HUDEP-2 (cell line): Measurements from ENCODE around the gene CYP2B6.
"Not testable (repeated sequence)": the region's sequence is repeated elsewhere in the genome, so short reads cannot be mapped to it uniquely, and the experiment has no call there.

Experiments used
- DNase-seq, 76 experiments: peaks; one replicate each; lab custom pipeline; 2025; ENCODE audit not compliant: unreplicated experiment in 76 of 76; lab: John Stamatoyannopoulos, UW

The CYP2B6 gene

DNA sequence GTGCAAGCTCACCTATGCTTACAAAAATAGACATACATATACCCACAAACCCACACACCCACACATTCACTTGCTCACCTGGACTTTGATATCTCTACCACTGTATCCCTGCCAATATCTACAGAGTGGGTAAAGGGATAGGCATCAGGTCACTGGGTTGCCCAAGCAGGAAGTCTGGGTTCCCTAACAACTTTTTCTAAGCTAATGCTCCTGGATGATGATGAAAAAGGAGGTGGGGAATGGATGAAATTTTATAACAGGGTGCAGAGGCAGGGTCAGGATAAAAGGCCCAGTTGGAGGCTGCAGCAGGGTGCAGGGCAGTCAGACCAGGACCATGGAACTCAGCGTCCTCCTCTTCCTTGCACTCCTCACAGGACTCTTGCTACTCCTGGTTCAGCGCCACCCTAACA, at the start of gene CYP2B6:
Gene CYP2B6, plus strand, starts transcription at position 311 of the 410 bp plus-strand sequence. Its CDS starts 24 bp downstream, at position 335.
- DNase-seq = no peak

DNA sequence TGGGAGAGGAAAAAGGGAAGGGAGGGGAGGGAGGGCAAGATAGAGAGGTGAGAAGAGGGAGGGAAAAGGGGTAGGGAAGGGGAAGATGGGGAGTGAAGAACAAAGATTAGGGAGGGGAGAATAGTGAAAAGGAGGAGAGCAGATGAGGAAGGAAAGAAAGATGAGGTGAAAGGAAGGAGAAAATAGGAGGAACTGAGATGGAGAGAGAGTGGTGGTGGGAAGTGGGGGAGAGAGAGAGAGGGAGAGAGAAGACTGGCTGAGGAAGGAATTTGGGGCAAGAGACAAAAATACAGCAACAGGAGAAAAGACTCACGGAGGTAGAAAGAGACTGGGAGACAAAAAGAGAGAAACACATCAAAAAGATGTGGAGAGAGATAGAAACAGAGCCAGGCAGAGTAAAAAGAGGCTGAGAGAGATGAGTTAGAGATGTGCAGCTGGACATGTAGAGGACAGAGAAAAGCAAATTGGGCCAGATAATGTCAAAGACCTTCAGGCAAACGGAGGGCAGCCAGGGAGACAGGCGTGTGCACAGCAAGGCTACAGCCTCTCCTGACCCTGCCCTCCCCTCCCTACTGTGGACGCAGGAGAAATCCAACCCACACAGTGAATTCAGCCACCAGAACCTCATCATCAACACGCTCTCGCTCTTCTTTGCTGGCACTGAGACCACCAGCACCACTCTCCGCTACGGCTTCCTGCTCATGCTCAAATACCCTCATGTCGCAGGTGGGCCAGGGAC, 49.4 kb upstream of the CYP2B6 start:
- DNase-seq = no peak

DNA sequence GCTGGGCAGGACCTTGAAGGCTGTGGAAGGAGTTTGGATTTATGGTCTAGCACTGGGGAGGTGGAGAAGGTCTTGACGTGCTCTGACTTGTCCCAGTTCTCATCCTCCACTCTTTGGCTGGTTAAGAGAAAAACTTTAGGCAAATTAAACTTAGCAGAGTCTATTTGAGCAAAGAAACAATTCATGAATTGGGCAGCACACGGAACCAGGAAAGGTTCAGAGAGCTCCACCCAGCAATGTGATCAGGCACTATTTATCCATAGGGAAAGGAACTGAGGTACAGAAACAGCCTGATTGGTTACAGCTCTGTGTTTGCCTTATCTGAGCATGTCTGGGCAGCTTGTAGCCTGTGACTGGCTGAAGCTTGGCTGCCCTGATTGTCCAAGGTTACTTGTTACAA, 45.4 kb upstream of the CYP2B6 start:
- DNase-seq = no peak

DNA sequence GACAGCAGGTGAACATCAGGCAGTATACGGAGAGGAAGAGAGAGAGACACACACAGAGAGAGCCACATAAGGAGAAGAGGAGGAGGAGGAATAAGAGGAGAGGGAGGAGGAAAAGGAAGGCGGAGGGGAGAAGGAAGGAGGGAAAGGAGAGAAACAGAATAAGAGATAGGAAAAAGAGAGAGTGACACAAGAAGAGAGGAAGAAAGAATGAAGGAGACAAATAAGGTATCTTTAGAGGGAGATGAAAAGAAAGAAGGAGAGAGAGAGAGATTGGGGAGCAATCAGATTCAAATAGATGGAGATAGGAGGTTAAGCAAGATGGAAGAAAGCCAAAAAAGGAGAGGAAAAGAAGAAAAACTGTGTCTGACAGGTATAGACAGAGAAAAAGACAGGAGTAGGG, 44.0 kb upstream of the CYP2B6 start:
- DNase-seq = no peak

DNA sequence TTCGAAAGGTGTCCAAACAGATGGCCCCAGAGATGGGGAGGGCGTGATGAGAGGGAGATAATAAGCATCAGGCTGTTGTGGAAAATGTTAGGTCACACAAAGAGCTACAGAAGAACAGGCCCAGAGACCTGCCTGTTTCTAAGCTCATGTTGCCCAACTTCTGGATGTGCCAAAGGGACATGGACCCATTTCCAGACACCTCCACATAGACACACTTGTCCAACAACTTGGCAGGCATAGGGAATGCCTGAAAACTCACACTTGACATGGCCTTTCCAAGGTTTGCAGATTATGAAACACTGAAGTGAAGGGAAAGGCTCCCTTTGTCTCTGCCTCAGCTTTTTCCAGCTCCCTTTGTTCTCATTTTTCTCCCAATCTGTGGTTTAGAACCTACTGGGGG, 43.5 kb upstream of the CYP2B6 start:
- DNase-seq = no peak

DNA sequence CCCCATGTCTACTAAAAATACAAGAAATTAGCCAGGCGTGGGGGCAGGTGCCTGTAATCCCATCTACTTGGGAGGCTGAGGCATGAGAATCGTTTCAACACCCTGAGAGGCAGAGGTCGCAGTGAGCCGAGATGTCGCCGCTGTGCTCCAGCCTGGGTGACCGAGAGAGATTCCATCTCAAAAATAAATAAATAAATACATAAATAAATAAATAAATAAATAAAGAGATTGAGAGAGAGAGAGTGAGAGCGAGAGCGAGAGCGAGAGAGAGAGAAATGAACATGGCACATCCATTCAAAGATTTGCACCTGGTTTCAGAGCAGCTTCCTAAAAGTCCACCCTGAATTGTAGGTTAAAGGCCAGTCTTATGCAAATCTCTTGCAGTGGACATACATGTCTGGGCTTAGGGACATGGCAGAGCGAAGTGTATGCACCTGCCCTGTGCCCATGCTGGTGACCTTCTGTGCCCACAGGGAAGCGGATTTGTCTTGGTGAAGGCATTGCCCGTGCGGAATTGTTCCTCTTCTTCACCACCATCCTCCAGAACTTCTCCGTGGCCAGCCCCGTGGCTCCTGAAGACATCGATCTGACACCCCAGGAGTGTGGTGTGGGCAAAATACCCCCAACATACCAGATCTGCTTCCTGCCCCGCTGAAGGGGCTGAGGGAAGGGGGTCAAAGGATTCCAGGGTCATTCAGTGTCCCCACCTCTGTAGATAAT, 42.3 kb upstream of the CYP2B6 start:
- DNase-seq = no peak

DNA sequence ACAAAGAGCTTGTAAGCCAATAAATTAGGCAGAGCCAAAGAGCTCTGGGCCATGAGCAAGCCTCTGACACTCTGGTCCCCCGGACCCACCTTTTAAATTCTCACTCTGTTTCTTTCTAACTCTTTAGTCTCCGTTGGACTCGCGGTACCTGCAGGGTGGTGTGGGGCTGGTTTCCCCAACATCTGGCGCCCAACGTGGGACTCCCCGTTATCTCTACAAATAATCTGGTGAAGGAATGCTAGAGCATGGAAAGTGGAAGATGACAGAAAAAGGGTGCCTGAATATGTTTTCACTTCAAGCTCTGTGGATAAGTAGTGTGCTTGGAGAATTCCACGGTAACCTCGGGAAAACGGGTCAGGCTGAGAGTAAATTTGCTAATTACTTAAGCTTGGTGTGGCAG, 36.5 kb upstream of the CYP2B6 start:
- DNase-seq = no peak

DNA sequence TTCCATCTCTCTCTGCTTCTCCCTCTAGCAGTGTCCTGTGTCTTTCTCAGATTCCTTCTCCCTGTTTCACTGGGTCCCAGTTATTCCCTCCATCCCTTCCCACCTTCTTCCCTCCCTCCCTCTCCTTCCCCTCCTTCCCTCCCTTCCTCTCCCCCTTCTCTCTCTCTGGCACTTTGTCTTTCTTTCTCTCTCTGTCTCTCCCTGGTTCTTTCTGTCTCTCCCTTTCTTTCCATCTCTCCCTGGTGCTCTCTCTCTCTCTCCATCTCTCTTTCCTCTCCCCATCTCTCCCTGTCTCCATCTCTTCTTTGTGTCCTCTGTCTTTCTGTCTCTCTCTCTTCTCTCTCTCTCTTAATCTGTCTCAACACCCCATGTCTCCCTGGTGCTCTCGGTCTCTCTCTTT, 31.7 kb upstream of the CYP2B6 start:
- no peak for DNase-seq

DNA sequence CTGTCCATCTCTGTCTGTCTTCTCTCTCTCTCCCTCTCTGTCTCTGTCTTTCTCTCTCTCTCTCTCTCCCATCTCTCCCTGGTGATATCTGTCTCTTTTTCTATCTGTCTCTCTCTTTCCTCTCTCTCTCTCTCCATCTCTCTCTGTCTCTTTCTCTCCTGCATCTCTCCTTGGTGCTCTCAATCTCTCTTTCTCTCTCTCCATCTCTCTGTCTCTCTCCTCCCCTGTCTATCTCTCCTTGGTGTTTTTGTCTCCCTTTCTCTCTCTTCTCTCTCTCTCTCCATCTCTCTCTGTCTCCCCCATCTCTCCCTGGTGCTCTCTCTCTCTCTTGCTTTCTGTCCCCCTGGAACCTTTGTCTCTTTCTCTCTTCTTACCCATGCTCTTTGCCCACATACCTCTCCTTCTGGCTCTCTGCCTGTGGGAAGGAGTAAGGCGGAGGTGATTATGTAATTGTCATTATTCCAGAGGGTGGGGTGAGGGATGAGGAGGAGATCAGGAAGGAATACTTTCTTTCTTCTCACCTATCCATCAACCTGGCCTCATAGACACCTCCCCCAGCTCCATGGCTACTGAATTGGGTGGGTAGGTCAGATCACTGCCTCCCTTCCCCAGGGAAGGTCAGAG, 30.9 kb upstream of the CYP2B6 start:
- no peak for DNase-seq

DNA sequence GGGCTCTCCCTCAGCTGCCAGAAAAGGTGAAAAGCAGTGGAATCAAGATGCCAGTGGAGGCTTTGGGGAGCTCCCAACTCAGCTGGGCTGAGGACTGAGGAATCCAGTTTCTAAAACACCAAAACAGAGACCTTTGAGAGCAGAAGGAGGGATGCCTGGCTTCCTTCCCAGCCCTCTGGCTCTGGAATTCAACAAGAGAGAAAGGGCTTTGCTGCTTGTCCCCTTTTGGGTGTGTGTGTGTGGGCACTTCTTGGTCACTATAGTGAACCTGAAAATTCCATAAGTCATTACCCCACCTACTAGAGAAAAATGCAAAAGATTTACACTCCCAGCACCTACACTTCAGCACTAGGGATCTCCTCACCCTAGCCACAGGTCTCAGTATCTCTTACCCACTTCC, 30.3 kb upstream of the CYP2B6 start:
- no peak for DNase-seq

DNA sequence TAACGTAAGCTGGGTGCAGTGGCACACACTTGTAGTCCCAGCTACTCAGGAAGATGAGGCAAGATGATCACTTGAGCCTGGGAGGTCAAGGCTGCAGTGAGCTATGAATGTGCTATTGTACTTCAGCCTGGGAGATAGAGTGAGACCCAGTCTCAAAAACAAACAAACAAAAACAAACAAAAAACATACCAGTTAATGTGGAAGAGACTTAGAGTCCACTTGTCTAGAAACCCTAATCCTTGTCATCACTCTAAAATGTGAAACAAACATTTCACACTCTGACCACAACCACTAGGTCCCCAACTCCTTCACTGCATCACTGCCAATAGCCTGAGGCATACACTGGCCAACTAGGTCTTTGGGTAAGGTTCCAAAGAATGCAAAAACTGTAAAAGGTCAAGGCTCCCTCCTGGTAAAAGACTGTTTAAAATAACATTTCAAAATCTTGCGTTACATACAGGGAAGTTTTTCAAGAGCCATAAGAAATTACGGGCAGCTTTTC, 28.6 kb upstream of the CYP2B6 start:
- no peak for DNase-seq

DNA sequence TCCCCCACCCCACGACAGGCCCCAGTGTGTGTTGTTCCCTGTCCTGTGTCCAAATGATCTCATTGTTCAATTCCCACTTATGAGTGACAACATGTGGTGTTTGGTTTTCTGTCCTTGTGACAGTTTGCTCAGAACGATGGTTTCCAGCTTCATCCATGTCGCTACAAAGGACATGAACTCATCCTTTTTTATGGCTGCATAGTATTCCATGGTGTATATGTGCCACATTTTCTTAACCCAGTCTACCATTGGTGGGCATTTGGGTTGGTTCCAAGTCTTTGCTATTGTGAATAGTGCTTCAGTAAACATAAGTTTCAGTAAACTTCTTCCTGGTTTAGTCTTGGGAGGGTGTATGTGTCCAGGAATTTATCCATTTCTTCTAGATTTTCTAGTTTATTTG, 26.7 kb upstream of the CYP2B6 start:
- DNase-seq = not testable (repeated sequence)

DNA sequence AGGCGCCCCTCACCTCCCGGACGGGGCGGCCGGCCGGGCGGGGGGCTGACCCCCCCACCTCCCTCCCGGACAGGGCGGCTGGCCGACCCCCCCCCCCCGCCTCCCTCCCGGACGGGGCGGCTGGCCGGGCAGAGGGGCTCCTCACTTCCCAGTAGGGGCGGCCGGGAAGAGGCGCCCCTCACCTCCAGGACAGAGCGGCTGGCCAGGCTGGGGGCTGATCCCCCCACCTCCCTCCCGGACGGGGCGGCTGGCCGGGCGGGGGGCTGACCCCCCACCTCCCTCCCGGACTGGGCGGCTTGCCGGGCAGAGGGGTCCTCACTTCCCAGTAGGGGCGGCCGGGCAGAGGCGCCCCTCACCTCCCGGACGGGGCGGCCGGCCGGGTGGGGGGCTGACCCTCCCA, 25.7 kb upstream of the CYP2B6 start:
- not testable (repeated sequence) for DNase-seq

DNA sequence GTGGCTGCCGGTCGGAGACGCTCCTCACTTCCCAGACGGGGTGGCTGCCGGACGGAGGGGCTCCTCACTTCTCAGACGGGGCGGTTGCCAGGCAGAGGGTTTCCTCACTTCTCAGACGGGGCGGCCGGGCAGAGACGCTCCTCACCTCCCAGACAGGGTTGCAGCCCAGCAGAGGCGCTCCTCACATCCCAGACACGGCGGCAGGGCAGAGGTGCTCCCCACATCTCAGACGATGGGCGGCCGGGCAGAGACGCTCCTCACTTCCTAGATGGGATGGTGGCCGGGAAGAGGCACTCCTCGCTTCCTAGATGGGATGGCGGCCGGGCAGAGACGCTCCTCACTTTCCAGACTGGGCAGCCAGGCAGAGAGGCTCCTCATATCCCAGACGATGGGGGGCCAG, 24.5 kb upstream of the CYP2B6 start:
- DNase-seq = not testable (repeated sequence)

DNA sequence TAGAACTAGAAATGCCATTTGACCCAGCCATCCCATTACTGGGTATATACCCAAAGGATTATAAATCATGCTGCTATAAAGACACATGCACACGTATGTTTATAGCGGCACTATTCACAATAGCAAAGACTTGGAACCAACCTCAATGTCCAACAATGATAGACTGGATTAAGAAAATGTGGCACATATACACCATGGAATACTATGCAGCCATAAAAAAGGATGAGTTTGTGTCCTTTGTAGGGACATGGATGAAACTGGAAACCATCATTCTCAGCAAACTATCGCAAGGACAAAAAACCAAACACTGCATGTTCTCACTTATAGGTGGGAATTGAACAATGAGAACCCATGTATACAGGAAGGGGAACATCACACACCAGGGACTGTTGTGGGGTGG, 23.0 kb upstream of the CYP2B6 start:
- DNase-seq = not testable (repeated sequence)

DNA sequence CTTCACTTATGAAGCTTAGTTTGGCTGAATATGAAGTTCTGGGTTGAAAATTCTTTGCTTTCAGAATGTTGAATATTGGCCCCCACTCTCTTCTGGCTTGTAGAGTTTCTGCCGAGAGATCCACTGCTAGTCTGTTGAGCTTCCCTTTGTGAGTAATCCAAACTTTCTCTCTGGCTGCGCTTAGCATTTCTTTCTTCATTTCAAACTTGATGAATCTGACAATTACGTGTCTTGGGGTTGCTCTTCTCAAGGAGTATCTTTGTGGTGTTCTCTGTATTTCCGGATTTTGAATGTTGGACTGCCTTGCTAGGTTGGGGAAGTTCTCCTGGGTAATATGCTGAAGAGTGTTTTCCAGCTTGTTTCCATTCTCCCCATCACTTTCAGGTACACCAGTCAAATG, 21.4 kb upstream of the CYP2B6 start:
- not testable (repeated sequence) for DNase-seq

DNA sequence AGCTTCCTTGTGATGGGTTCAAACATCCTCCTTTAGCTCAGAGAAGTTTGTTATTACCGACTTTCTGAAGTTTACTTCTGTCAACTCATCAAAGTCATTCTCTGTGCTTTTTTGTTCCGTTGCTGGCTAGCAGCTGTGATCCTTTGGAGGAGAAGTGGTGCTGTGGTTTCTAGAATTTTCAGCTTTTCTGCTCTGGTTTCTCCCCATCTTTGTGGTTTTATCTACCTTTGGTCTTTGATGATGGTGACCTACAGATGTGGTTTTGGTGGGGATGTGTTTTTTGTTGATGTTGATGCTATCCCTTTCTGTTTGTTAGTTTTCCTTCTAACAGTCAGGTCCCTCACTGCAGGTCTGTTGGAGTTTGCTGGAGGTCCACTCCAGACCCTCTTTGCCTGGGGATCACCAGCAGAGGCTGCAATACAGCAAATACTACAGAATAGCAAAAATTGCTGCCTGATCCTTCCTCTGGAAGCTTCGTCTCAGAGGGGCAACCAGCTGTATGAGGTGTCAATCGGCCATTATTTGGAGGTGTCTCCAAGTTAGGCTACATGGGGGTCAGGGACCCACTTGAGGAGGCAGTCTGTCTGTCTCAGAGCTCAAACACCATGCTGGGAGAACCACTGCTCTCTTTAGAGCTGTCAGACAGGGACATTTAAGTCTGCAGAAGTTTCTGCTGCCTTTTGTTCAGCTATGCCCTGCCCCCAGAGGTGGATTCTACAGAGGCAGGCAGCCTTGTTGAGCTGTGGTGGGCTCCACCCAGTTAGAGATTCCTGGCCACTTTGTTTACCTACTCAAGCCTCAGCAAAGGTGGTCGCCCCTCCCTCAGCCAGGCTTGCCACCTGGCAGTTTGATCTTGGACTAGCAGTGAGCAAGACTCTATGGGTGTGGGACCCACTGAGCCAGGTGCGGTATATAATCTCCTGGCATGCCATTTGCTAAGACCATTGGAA, 20.4 kb upstream of the CYP2B6 start:
- not testable (repeated sequence) for DNase-seq

DNA sequence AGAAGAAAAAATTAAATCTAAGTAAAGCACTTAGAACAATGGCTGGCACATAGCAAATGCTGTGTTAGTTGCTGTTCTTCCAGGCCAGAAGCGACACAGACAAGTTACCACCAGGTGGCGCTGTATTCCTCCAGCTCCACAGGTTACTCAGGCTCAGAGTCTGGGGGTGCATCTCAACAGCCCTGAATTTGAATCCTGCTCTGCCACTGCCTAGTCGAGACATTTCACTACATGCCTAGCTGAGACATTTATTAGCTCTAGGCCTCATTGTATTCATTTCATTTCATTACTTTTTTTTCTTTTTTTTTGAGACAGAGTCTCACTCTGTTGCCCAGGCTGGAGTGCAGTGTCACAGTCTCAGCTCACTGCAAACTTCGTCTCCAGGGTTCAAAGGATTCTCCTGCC, 16.4 kb upstream of the CYP2B6 start:
- peak in 69 of 76 experiments; percentile 5 to 80 (median 53) for DNase-seq

DNA sequence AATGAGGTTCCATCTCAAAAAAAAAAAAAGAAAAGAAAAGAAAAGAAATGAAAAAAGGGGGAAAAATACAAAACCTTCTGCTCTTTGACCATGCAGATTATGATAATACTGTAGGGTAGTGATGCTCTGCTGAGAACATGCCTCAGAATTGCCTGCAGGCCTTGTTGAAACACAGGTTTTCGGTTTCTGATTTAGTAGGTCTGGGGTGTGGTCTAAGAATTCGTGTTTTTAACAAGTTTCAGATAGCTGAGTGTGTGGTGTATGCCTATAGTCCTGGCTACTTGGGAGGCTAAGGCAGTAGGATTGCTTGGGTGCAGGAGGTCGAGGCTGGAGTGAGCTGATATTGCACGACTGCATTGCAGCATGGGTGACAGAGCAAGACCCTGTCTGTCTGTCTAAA, 14.9 kb upstream of the CYP2B6 start:
- DNase-seq = no peak

DNA sequence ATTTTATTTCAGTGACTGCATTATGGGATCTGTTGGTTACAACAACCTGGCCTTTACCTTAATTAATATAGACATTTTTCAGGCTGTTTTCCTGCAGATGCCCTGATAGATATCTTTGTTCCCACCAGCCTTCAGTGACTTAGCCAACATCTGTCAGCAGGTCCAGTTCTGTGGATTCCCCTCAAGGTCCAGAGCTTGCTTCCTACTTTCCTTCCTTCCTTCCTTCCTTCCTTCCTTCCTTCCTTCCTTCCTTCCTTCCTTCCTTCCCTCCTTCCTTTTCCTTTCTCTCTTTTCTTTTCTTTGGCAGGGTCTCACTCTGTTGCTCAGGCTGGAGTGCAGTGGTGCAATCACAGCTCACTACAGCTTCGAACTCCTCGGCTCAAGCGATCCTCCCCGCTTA, 14.4 kb upstream of the CYP2B6 start:
- DNase-seq = no peak
